CD8-positive, alpha-beta memory T cell (primary cell): ENCODE measurements around the gene NDUFS7. TPM values are rescaled to one million over a fixed set of nuclear protein-coding genes. Genes with fewer than 3 reads are reported as not detected.

Experiments
- CTCF ChIA-PET: fragments of 350-600 bp; sonication (Branson Sonifier 250); formaldehyde crosslinking; loops from one replicate; lab custom pipeline; 2021; ENCODE audit warnings: antibody characterized with exemption; lab: Charles Lee
- POLR2A ChIA-PET: fragments of 350-600 bp; sonication (Branson Sonifier 250); formaldehyde crosslinking; loops from one replicate; lab custom pipeline; 2021; ENCODE audit warnings: antibody characterized with exemption; lab: Charles Lee
- DNase-seq, 5 donors: peaks; one replicate each; pipeline versions ENCODE4 v3.0.0 to v3.0.0-alpha.2; 2020 to 2022; ENCODE audit warnings: mixed read lengths in 1 of 5
- H3K27ac ChIP-seq: one replicate; pipeline ENCODE4 v1.7.0; 2013; ENCODE audit warnings: low read depth, mild to moderate bottlenecking, low read length, moderate library complexity
- H3K27me3 ChIP-seq: 2 replicates; pipeline ENCODE4 v1.7.0; 2013; ENCODE audit warnings: low read length, mild to moderate bottlenecking; ENCODE audit not compliant: insufficient read depth, poor library complexity, severe bottlenecking
- H3K36me3 ChIP-seq: 2 replicates; pipeline ENCODE4 v1.7.0; 2013; ENCODE audit warnings: mild to moderate bottlenecking, low read length, moderate library complexity; ENCODE audit not compliant: insufficient read depth
- H3K4me1 ChIP-seq: 2 replicates; pipeline ENCODE4 v1.7.0; 2013; ENCODE audit warnings: mild to moderate bottlenecking, low read length, moderate library complexity; ENCODE audit not compliant: insufficient read depth
- H3K4me3 ChIP-seq: 2 replicates; pipeline ENCODE4 v1.7.0; 2013; ENCODE audit warnings: mild to moderate bottlenecking, low read length
- H3K9me3 ChIP-seq: 2 replicates; pipeline ENCODE4 v1.7.0; 2013; ENCODE audit warnings: mild to moderate bottlenecking, low read length
- H3K27ac Mint-ChIP-seq, 8 donors: one replicate each; pipeline ENCODE4 v1.8.0; 2020 to 2021; ENCODE audit warnings: mixed read lengths in 8 of 8, mild to moderate bottlenecking in 6 of 8, inconsistent platforms in 3 of 8, moderate library complexity in 3 of 8
- H3K27me3 Mint-ChIP-seq, 2 donors: one replicate each; pipeline ENCODE4 v1.8.0; 2020 to 2021; ENCODE audit warnings: mixed read lengths in 2 of 2, mild to moderate bottlenecking in 1 of 2, moderate library complexity in 1 of 2
- H3K36me3 Mint-ChIP-seq, 3 donors: one replicate each; pipeline ENCODE4 v1.8.0; 2020 to 2021; ENCODE audit warnings: mixed read lengths in 3 of 3, inconsistent platforms in 1 of 3, mild to moderate bottlenecking in 1 of 3
- H3K4me1 Mint-ChIP-seq, 3 donors: one replicate each; pipeline ENCODE4 v1.8.0; 2020 to 2021; ENCODE audit warnings: mixed read lengths in 3 of 3, inconsistent platforms in 1 of 3, mild to moderate bottlenecking in 1 of 3
- H3K4me3 Mint-ChIP-seq, 7 donors: one replicate each; pipeline ENCODE4 v1.8.0; 2020 to 2021; ENCODE audit warnings: mixed read lengths in 7 of 7, mild to moderate bottlenecking in 6 of 7, moderate library complexity in 4 of 7, inconsistent platforms in 2 of 7
- H3K9me3 Mint-ChIP-seq, 5 donors: one replicate each; pipeline ENCODE4 v1.8.0; 2020 to 2022; ENCODE audit warnings: mixed read lengths in 5 of 5, mild to moderate bottlenecking in 3 of 5, moderate library complexity in 2 of 5, inconsistent platforms in 1 of 5
- polyA plus RNA-seq: library from polyadenylated mRNA; unstranded; fragments of 300-500 nt; fragmentation: Illumina TruSeq; gene quantifications from one replicate; pipeline ENCODE4 v1.2.3, GENCODE V29; 2021
- total RNA-seq, 2 experiments: library from RNA; stranded (reverse); gene quantifications; one replicate each; pipeline ENCODE4 v1.2.3, GENCODE V29; 2021

Gene NDUFS7
- total and polyA plus RNA-seq, 3 experiments from 2014 or later: 102 to 207 (median 104) TPM

GRCh38 chr19:1390890-1391423 is 7.2 kb downstream of the NDUFS7 start:
- Mint-ChIP-seq H3K27me3 (no peaks in the 10 kb centered on the region), H3K4me3 (peak overlapping the region in 1 of 7 donors; percentile 37), H3K4me1 (peaks cover 0 to 11% (median 0%) of the 10 kb centered on the region in 3 donors), H3K36me3 (peaks cover 0 to 56% (median 3%) of the 10 kb centered on the region in 3 donors), H3K27ac (no peak overlapping the region), H3K9me3 (no peaks in the 10 kb centered on the region)
- no peaks in the 10 kb centered on the region for H3K27me3 ChIP-seq
- no peak overlapping the region for H3K27ac ChIP-seq
- peaks cover 10% of the 10 kb centered on the region for H3K36me3 ChIP-seq
- DNase-seq: no peak
- no peaks in the 10 kb centered on the region for H3K9me3 ChIP-seq
- POLR2A ChIA-PET: interaction anchor here (0.7 kb wide), 1 partner anchor 11 kb away, joined by 4 read pairs; no protein-coding TSS in a partner anchor
- CTCF ChIA-PET: no interaction called here
- H3K4me1 ChIP-seq: no peaks in the 10 kb centered on the region
- no peak overlapping the region for H3K4me3 ChIP-seq

GRCh38 chr19:1392407-1392806 is 8.7 kb downstream of the NDUFS7 start:
- CTCF ChIA-PET: no interaction called here

GRCh38 chr19:1392939-1393530 is 9.3 kb downstream of the NDUFS7 start:
- Histone ChIP-seq H3K9me3 (no peaks in the 10 kb centered on the region), H3K4me3 (no peak overlapping the region), H3K4me1 (peaks cover 4% of the 10 kb centered on the region), H3K27me3 (no peaks in the 10 kb centered on the region), H3K27ac (no peak overlapping the region), H3K36me3 (peaks cover 10% of the 10 kb centered on the region)
- peak overlapping the region in 1 of 7 donors; percentile 37 for H3K4me3 Mint-ChIP-seq
- no peak overlapping the region for H3K27ac Mint-ChIP-seq
- H3K4me1 Mint-ChIP-seq: peaks cover 0 to 11% (median 0%) of the 10 kb centered on the region in 3 donors
- POLR2A ChIA-PET: no interaction called here
- H3K9me3 Mint-ChIP-seq: no peaks in the 10 kb centered on the region
- H3K36me3 Mint-ChIP-seq: peaks cover 0 to 47% (median 3%) of the 10 kb centered on the region in 3 donors
- no peak for DNase-seq
- no peaks in the 10 kb centered on the region for H3K27me3 Mint-ChIP-seq
- CTCF ChIA-PET: no interaction called here

More at GRCh38 chr19:1392407-1392806, 8.7 kb downstream of the NDUFS7 start:
- POLR2A ChIA-PET: no interaction called here
- Histone ChIP-seq H3K27ac (no peak overlapping the region), H3K9me3 (no peaks in the 10 kb centered on the region), H3K4me1 (peaks cover 4% of the 10 kb centered on the region), H3K36me3 (peaks cover 10% of the 10 kb centered on the region), H3K27me3 (no peaks in the 10 kb centered on the region), H3K4me3 (no peak overlapping the region)
- peak overlapping the region in 3 of 8 donors; percentile 26 to 43 (median 41) for H3K27ac Mint-ChIP-seq
- peaks cover 0 to 49% (median 3%) of the 10 kb centered on the region in 3 donors for H3K36me3 Mint-ChIP-seq
- no peaks in the 10 kb centered on the region for H3K27me3 Mint-ChIP-seq
- H3K9me3 Mint-ChIP-seq: no peaks in the 10 kb centered on the region
- peaks cover 0 to 8% (median 0%) of the 10 kb centered on the region in 3 donors for H3K4me1 Mint-ChIP-seq
- no peak overlapping the region for H3K4me3 Mint-ChIP-seq
- DNase-seq: no peak

GRCh38 chr19:1393841-1394240 is 10.1 kb downstream of the NDUFS7 start:
- no peak for DNase-seq
- Mint-ChIP-seq H3K27me3 (no peaks in the 10 kb centered on the region), H3K4me1 (peaks cover 0 to 11% (median 0%) of the 10 kb centered on the region in 3 donors), H3K9me3 (no peaks in the 10 kb centered on the region), H3K36me3 (peaks cover 0 to 40% (median 3%) of the 10 kb centered on the region in 3 donors), H3K27ac (no peak overlapping the region), H3K4me3 (no peak overlapping the region)
- Histone ChIP-seq H3K4me1 (peaks cover 4% of the 10 kb centered on the region), H3K36me3 (peaks cover 8% of the 10 kb centered on the region), H3K27ac (no peak overlapping the region), H3K27me3 (no peaks in the 10 kb centered on the region), H3K4me3 (no peak overlapping the region), H3K9me3 (no peaks in the 10 kb centered on the region)
- ChIA-PET POLR2A (no interaction called here), CTCF (no interaction called here)

GRCh38 chr19:1394252-1395193 is 10.8 kb downstream of the NDUFS7 start:
- Mint-ChIP-seq H3K27me3 (no peaks in the 10 kb centered on the region), H3K9me3 (no peaks in the 10 kb centered on the region), H3K4me3 (no peak overlapping the region), H3K36me3 (peaks cover 0 to 33% (median under 1%) of the 10 kb centered on the region in 3 donors), H3K27ac (no peak overlapping the region), H3K4me1 (peaks cover 0 to 11% (median 0%) of the 10 kb centered on the region in 3 donors)
- H3K9me3 ChIP-seq: no peaks in the 10 kb centered on the region
- no peaks in the 10 kb centered on the region for H3K27me3 ChIP-seq
- DNase-seq: no peak
- H3K27ac ChIP-seq: no peak overlapping the region
- H3K4me3 ChIP-seq: no peak overlapping the region
- peaks cover under 1% of the 10 kb centered on the region for H3K36me3 ChIP-seq
- H3K4me1 ChIP-seq: peaks cover 4% of the 10 kb centered on the region
- POLR2A ChIA-PET: no interaction called here
- CTCF ChIA-PET: no interaction called here

GRCh38 chr19:1395194-1396018 is 11.7 kb downstream of the NDUFS7 start:
- ChIA-PET POLR2A (no interaction called here), CTCF (no interaction called here)
- Histone ChIP-seq H3K4me1 (peaks cover 8% of the 10 kb centered on the region), H3K36me3 (no peaks in the 10 kb centered on the region), H3K9me3 (no peaks in the 10 kb centered on the region), H3K4me3 (no peak overlapping the region), H3K27ac (no peak overlapping the region), H3K27me3 (no peaks in the 10 kb centered on the region)
- Mint-ChIP-seq H3K9me3 (no peaks in the 10 kb centered on the region), H3K36me3 (peaks cover 0 to 26% (median 0%) of the 10 kb centered on the region in 3 donors), H3K4me3 (no peak overlapping the region), H3K27ac (no peak overlapping the region), H3K27me3 (no peaks in the 10 kb centered on the region), H3K4me1 (peaks cover 0 to 14% (median 0%) of the 10 kb centered on the region in 3 donors)
- DNase-seq: no peak

- ChIA-PET CTCF (no interaction called here), POLR2A (no interaction called here)
- DNase-seq: no peak
- no peaks in the 10 kb centered on the region for H3K9me3 ChIP-seq
- no peak overlapping the region for H3K27ac ChIP-seq
- no peaks in the 10 kb centered on the region for H3K36me3 ChIP-seq
- H3K4me3 ChIP-seq: no peak overlapping the region
- Mint-ChIP-seq H3K36me3 (peaks cover 0 to 20% (median 0%) of the 10 kb centered on the region in 3 donors), H3K27ac (no peak overlapping the region), H3K4me1 (peaks cover 0 to 19% (median 0%) of the 10 kb centered on the region in 3 donors), H3K27me3 (no peaks in the 10 kb centered on the region), H3K4me3 (no peak overlapping the region), H3K9me3 (no peaks in the 10 kb centered on the region)
- H3K27me3 ChIP-seq: no peaks in the 10 kb centered on the region
- peaks cover 13% of the 10 kb centered on the region for H3K4me1 ChIP-seq
These were observed 12.5 kb downstream of the NDUFS7 start for GRCh38 chr19:1396019-1396767.
